Activated CD8-positive, alpha-beta memory T cell treated with anti-CD3 and anti-CD28 coated beads for 1 hour (primary cell): ENCODE data around the gene ARL14EPL.
"Not testable (repeated sequence)": the region's sequence is repeated elsewhere in the genome, so short reads cannot be mapped to it uniquely, and the experiment has no call there.

Source experiments
- DNase-seq, 2 donors: peaks; one replicate each; pipeline ENCODE4 v3.0.0-alpha.2; 2020; ENCODE audit warnings: low read depth in 1 of 2; ENCODE audit errors: extremely low read depth in 1 of 2

ARL14EPL gene

GRCh38 chr5:116046261-116046660 is 14.0 kb downstream of the ARL14EPL start:
- DNase-seq: no peak

- no peak for DNase-seq
Measured at GRCh38 chr5:116046823-116047222, 14.6 kb downstream of the ARL14EPL start.

- no peak for DNase-seq
Measured at GRCh38 chr5:116058346-116058936, 26.2 kb downstream of the ARL14EPL start.

- no peak for DNase-seq
Measured at GRCh38 chr5:116062352-116062751, 30.1 kb downstream of the ARL14EPL start.

GRCh38 chr5:116063950-116064349 is 31.7 kb downstream of the ARL14EPL start:
- no peak for DNase-seq

GRCh38 chr5:116068028-116068632 is 35.9 kb downstream of the ARL14EPL start:
- no peak for DNase-seq

- DNase-seq: no peak
Measured at GRCh38 chr5:116071211-116071610, 38.9 kb downstream of the ARL14EPL start.

- no peak for DNase-seq
Measured at GRCh38 chr5:116075191-116075831, 43.0 kb downstream of the ARL14EPL start.

GRCh38 chr5:116076496-116076895 is 44.2 kb downstream of the ARL14EPL start:
- no peak for DNase-seq

GRCh38 chr5:116078199-116078598 is 45.9 kb downstream of the ARL14EPL start:
- DNase-seq: no peak

- DNase-seq: no peak
Measured at GRCh38 chr5:116084287-116084691, 52.0 kb downstream of the ARL14EPL start.

GRCh38 chr5:116084871-116085715 is 52.8 kb downstream of the ARL14EPL start, which contains the start of gene COMMD10:
Gene COMMD10 (plus strand): TSS chr5:116085025.
- DNase-seq: peak; percentile 59 to 71

GRCh38 chr5:116086309-116086708 is 54.0 kb downstream of the ARL14EPL start:
- not testable (repeated sequence) for DNase-seq

- DNase-seq: no peak
Measured at GRCh38 chr5:116088062-116088461, 55.8 kb downstream of the ARL14EPL start.

- DNase-seq: no peak
Measured at GRCh38 chr5:116090302-116090701, 58.0 kb downstream of the ARL14EPL start.

- no peak for DNase-seq
Measured at GRCh38 chr5:116091416-116091815, 59.1 kb downstream of the ARL14EPL start.

GRCh38 chr5:116097301-116097700 is 65.0 kb downstream of the ARL14EPL start:
- no peak for DNase-seq

- DNase-seq: no peak
Measured at GRCh38 chr5:116098998-116099397, 66.7 kb downstream of the ARL14EPL start.

- not testable (repeated sequence) for DNase-seq
Measured at GRCh38 chr5:116104941-116105340, 72.7 kb downstream of the ARL14EPL start.
